ENCODE results near the gene CDC14C.

DNA sequence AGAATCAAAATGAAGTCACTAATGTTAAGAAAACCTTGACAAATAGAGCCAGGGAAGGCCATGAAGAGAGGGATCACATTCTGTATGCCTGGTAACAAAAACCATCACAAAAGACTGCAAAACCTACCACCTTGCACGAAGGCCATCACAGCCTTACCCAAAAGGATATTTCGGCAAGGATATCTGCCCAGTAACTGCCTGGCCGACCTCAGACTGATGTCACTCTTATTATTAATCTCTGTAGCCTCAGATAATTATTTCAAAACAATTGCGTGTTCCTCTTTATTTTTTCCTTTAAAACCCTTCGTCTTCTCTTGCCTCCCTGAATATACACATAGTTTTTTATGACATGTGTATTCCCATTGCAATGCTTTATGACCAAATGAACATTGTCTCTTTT lies 52.5 kb downstream of the CDC14C start:
- TF ChIP-seq POLR2A (IDR thresholded peaks at IDR 0.05): no peak
- TF ChIP-seq, protein P1, sequence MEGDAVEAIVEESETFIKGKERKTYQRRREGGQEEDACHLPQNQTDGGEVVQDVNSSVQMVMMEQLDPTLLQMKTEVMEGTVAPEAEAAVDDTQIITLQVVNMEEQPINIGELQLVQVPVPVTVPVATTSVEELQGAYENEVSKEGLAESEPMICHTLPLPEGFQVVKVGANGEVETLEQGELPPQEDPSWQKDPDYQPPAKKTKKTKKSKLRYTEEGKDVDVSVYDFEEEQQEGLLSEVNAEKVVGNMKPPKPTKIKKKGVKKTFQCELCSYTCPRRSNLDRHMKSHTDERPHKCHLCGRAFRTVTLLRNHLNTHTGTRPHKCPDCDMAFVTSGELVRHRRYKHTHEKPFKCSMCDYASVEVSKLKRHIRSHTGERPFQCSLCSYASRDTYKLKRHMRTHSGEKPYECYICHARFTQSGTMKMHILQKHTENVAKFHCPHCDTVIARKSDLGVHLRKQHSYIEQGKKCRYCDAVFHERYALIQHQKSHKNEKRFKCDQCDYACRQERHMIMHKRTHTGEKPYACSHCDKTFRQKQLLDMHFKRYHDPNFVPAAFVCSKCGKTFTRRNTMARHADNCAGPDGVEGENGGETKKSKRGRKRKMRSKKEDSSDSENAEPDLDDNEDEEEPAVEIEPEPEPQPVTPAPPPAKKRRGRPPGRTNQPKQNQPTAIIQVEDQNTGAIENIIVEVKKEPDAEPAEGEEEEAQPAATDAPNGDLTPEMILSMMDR (IDR thresholded peaks at IDR 0.05): no peak

Data from testis (tissue), 2 donors.